Mesenchymal stem cell (in vitro differentiated cells and primary cell): ENCODE data around the gene SLC39A9.

ENCODE experiments used
- DNase-seq: peaks from one replicate; pipeline ENCODE4 v3.0.0-alpha.2; 2013
- H2AFZ ChIP-seq: one replicate; pipeline ENCODE4 v1.6.1; 2013; ENCODE audit warnings: low read depth, mild to moderate bottlenecking, control low read depth, inconsistent platforms, low read length, moderate library complexity
- H2AK5ac ChIP-seq: 2 replicates; pipeline ENCODE4 v1.6.1; 2013; ENCODE audit warnings: low read length, moderate library complexity, mild to moderate bottlenecking, inconsistent platforms; ENCODE audit not compliant: severe bottlenecking
- H2BK120ac ChIP-seq: one replicate; pipeline ENCODE4 v1.6.1; 2013; ENCODE audit warnings: low read depth, mild to moderate bottlenecking, inconsistent platforms, low read length, moderate library complexity
- H2BK12ac ChIP-seq, 2 experiments: one replicate each; pipeline ENCODE4 v1.6.1; 2013; ENCODE audit warnings: inconsistent platforms in 2 of 2, low read length in 2 of 2, mild to moderate bottlenecking in 2 of 2, moderate library complexity in 2 of 2, control low read depth in 1 of 2
- H2BK15ac ChIP-seq: one replicate; pipeline ENCODE4 v1.6.1; 2013; ENCODE audit warnings: mild to moderate bottlenecking, low read depth, inconsistent platforms; ENCODE audit not compliant: poor library complexity, severe bottlenecking
- H2BK5ac ChIP-seq: 2 replicates; pipeline ENCODE4 v1.6.1; 2013; ENCODE audit warnings: low read depth, mild to moderate bottlenecking, low read length, control low read depth, inconsistent platforms; ENCODE audit not compliant: poor library complexity, severe bottlenecking
- H3K14ac ChIP-seq, 2 experiments: one replicate each; pipeline ENCODE4 v1.6.1; 2013; ENCODE audit warnings: inconsistent platforms in 2 of 2, low read length in 2 of 2, control low read depth in 1 of 2, mild to moderate bottlenecking in 1 of 2, moderate library complexity in 1 of 2
- H3K18ac ChIP-seq, 2 experiments: one replicate each; pipeline ENCODE4 v1.6.1; 2013; ENCODE audit warnings: inconsistent platforms in 2 of 2, low read length in 2 of 2, control low read depth in 1 of 2, low read depth in 1 of 2, mild to moderate bottlenecking in 1 of 2
- H3K23ac ChIP-seq, 2 experiments: one replicate each; pipeline ENCODE4 v1.6.1; 2013; ENCODE audit warnings: inconsistent platforms in 2 of 2, low read length in 2 of 2, mild to moderate bottlenecking in 2 of 2, moderate library complexity in 2 of 2, control low read depth in 1 of 2
- H3K27ac ChIP-seq: 2 replicates; pipeline ENCODE4 v1.5.1; 2013; ENCODE audit warnings: mild to moderate bottlenecking, moderate library complexity, low read length, control low read depth, inconsistent platforms; ENCODE audit not compliant: poor library complexity, severe bottlenecking
- H3K27me3 ChIP-seq, 2 experiments: 2 replicates each; pipeline versions ENCODE4 v1.6.1 to v1.7.0; 2013; ENCODE audit warnings: low read length in 2 of 2, mild to moderate bottlenecking in 2 of 2, moderate library complexity in 2 of 2, control low read depth in 1 of 2, inconsistent platforms in 1 of 2; ENCODE audit not compliant: control insufficient read depth in 1 of 2, insufficient read depth in 1 of 2
- H3K36me3 ChIP-seq, 2 experiments: 2 replicates each; pipeline versions ENCODE4 v1.6.1 to v1.7.0; 2013; ENCODE audit warnings: low read length in 2 of 2, control low read depth in 1 of 2, inconsistent platforms in 1 of 2, low read depth in 1 of 2, mild to moderate bottlenecking in 1 of 2; ENCODE audit not compliant: insufficient read depth in 2 of 2, control insufficient read depth in 1 of 2
- H3K4ac ChIP-seq, 2 experiments: one replicate each; pipeline ENCODE4 v1.6.1; 2013; ENCODE audit warnings: inconsistent platforms in 2 of 2, low read length in 2 of 2, mild to moderate bottlenecking in 2 of 2, moderate library complexity in 2 of 2, control low read depth in 1 of 2, low read depth in 1 of 2
- H3K4me1 ChIP-seq: 2 replicates; pipeline ENCODE4 v1.6.1; 2013; ENCODE audit warnings: low read depth, low read length, control low read depth; ENCODE audit not compliant: control insufficient read depth, insufficient read depth
- H3K4me2 ChIP-seq: 2 replicates; pipeline ENCODE4 v1.6.1; 2013; ENCODE audit warnings: low read length, mild to moderate bottlenecking, inconsistent platforms; ENCODE audit not compliant: poor library complexity, severe bottlenecking
- H3K4me3 ChIP-seq, 2 experiments: 2 replicates each; pipeline versions ENCODE4 v1.5.1 to v1.7.0; 2013; ENCODE audit warnings: low read length in 2 of 2, mild to moderate bottlenecking in 2 of 2, control low read depth in 1 of 2, low read depth in 1 of 2; ENCODE audit not compliant: insufficient read depth in 1 of 2
- H3K79me1 ChIP-seq: replicated peaks from 2 replicates; pipeline ENCODE4 v1.6.1; 2013; ENCODE audit warnings: mild to moderate bottlenecking, control low read depth, low read length, inconsistent platforms; ENCODE audit not compliant: poor library complexity, severe bottlenecking
- H3K9ac ChIP-seq: 2 replicates; pipeline ENCODE4 v1.7.0; 2013; ENCODE audit warnings: mild to moderate bottlenecking, low read length, moderate library complexity
- H3K9me3 ChIP-seq: 2 replicates; pipeline ENCODE4 v1.7.0; 2013; ENCODE audit warnings: mild to moderate bottlenecking, low read length; ENCODE audit not compliant: control insufficient read depth
- H4K8ac ChIP-seq: one replicate; pipeline ENCODE4 v1.6.1; 2013; ENCODE audit warnings: inconsistent platforms, mild to moderate bottlenecking, low read length, moderate library complexity
- H4K91ac ChIP-seq: one replicate; pipeline ENCODE4 v1.6.1; 2013; ENCODE audit warnings: mild to moderate bottlenecking, low read length, inconsistent platforms
- WGBS: methylation state at CpG from one replicate; pipeline ENCODE4 v1.1.7; 2013; ENCODE audit warnings: mixed read lengths; 5-methylcytosine and 5-hydroxymethylcytosine counted together

The SLC39A9 gene

GRCh38 chr14:69432364-69432763 is 33.9 kb downstream of the SLC39A9 start:
- H4K8ac ChIP-seq, result no peak overlapping the region
- no peak overlapping the region for H3K4me3 ChIP-seq
- H3K4me2 ChIP-seq, result no peak overlapping the region
- no peak overlapping the region for H2BK12ac ChIP-seq
- H2BK120ac ChIP-seq, result no peak overlapping the region
- H3K79me1 ChIP-seq, result peaks cover 26% of the 10 kb centered on the region
- H4K91ac ChIP-seq, result no peak overlapping the region
- H3K4me1 ChIP-seq, result no peaks in the 10 kb centered on the region
- no peaks in the 10 kb centered on the region for H3K27me3 ChIP-seq
- no peak overlapping the region for H3K9ac ChIP-seq
- no peak overlapping the region for H2BK15ac ChIP-seq
- H2AK5ac ChIP-seq, result no peak overlapping the region
- no peak overlapping the region for H2BK5ac ChIP-seq
- peak; percentile 30 for DNase-seq
- no peak overlapping the region for H3K23ac ChIP-seq
- peaks cover 2 to 19% of the 10 kb centered on the region in 2 experiments for H3K36me3 ChIP-seq
- H3K9me3 ChIP-seq, result no peaks in the 10 kb centered on the region
- H3K27ac ChIP-seq, result no peak overlapping the region
- H3K4ac ChIP-seq, result no peak overlapping the region
- no peak overlapping the region for H3K14ac ChIP-seq
- 57% methylated on average over 2 of the region's 2 CpGs for WGBS
- no peak overlapping the region for H2AFZ ChIP-seq
- H3K18ac ChIP-seq, result no peak overlapping the region

DNA sequence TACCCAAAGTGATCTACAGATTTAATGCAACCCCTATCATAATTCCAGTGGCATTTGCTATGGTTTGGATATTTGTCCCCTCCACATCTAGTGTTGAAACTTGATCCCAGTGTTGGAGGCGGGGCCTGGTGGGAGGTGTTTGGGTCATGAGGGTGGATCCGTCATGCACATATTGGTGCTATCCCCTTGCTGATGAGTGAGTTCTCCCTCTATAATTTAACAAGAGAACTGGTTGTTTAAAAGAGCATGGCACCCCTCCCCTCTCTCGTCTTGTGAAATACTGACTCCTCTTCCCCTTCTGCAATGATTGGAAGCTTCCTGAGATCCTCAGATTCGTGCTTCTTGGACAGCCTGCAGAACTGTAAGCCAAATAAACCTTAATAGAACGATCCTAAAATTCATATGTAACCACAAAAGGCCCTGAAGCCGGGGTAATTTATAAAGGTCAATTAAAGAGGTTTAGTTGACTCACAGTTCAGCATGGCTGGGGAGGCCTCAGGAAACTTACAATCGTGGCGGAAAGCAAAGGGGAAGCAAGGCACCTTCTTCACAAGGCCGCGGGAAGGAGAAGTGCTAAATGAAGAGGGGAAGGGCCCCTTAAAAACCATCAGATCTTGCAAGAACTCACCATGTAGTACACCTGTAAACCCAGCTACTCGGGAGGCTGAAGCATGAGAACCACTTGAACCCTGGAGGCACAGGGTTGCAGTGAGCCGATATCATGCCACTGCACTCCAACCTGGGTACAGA is 41.2 kb downstream of the SLC39A9 start:
- no peak overlapping the region for H3K27ac ChIP-seq
- H2BK15ac ChIP-seq, result no peak overlapping the region
- no peaks in the 10 kb centered on the region for H3K9me3 ChIP-seq
- H2AFZ ChIP-seq, result no peak overlapping the region
- H3K4me1 ChIP-seq, result peaks cover 5% of the 10 kb centered on the region
- DNase-seq, result no peak
- H3K14ac ChIP-seq, result no peak overlapping the region
- H3K4me2 ChIP-seq, result no peak overlapping the region
- peak overlapping the region; percentile 37 for H4K8ac ChIP-seq
- H3K23ac ChIP-seq, result peak overlapping the region in 1 of 2 experiments; percentile 50
- no peak overlapping the region for H3K18ac ChIP-seq
- 98% methylated on average over 11 of the region's 12 CpGs for WGBS
- H2AK5ac ChIP-seq, result no peak overlapping the region
- H3K4ac ChIP-seq, result no peak overlapping the region
- H3K4me3 ChIP-seq, result no peak overlapping the region
- H2BK120ac ChIP-seq, result no peak overlapping the region
- H3K79me1 ChIP-seq, result peaks cover 41% of the 10 kb centered on the region
- no peak overlapping the region for H2BK12ac ChIP-seq
- H3K9ac ChIP-seq, result no peak overlapping the region
- no peak overlapping the region for H2BK5ac ChIP-seq
- no peaks in the 10 kb centered on the region for H3K27me3 ChIP-seq
- H4K91ac ChIP-seq, result no peak overlapping the region
- peaks cover 15 to 23% of the 10 kb centered on the region in 2 experiments for H3K36me3 ChIP-seq

DNA sequence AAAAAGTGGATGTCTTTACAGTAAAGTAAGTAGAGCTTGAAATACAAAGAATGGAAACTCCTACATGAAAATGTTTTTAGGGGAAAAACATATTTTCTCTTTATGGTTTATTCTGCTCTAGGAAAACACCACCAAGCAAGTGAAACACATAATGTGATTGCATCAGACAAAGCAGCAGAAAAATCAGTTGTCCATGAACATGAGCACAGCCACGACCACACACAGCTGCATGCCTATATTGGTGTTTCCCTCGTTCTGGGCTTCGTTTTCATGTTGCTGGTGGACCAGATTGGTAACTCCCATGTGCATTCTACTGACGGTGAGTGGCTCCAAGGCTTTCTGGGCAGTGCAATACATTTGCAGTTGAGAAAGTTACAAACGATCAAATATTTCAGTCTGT is 43.5 kb downstream of the SLC39A9 start:
- no peak overlapping the region for H3K14ac ChIP-seq
- no peak overlapping the region for H3K4me2 ChIP-seq
- no peak overlapping the region for H2BK120ac ChIP-seq
- peaks cover 5% of the 10 kb centered on the region for H3K4me1 ChIP-seq
- no peak overlapping the region for H3K4ac ChIP-seq
- no peak overlapping the region for H3K4me3 ChIP-seq
- H3K9ac ChIP-seq, result no peak overlapping the region
- H4K8ac ChIP-seq, result no peak overlapping the region
- no peak overlapping the region for H4K91ac ChIP-seq
- H2AFZ ChIP-seq, result no peak overlapping the region
- no peak overlapping the region for H2BK12ac ChIP-seq
- no peaks in the 10 kb centered on the region for H3K27me3 ChIP-seq
- no peak for DNase-seq
- H2AK5ac ChIP-seq, result no peak overlapping the region
- H3K27ac ChIP-seq, result no peak overlapping the region
- H3K9me3 ChIP-seq, result no peaks in the 10 kb centered on the region
- H3K36me3 ChIP-seq, result peaks cover 15 to 31% of the 10 kb centered on the region in 2 experiments
- no peak overlapping the region for H3K23ac ChIP-seq
- H2BK15ac ChIP-seq, result no peak overlapping the region
- 95% methylated on average over 5 of the region's 5 CpGs for WGBS
- H2BK5ac ChIP-seq, result no peak overlapping the region
- peaks cover 40% of the 10 kb centered on the region for H3K79me1 ChIP-seq
- H3K18ac ChIP-seq, result no peak overlapping the region

DNA sequence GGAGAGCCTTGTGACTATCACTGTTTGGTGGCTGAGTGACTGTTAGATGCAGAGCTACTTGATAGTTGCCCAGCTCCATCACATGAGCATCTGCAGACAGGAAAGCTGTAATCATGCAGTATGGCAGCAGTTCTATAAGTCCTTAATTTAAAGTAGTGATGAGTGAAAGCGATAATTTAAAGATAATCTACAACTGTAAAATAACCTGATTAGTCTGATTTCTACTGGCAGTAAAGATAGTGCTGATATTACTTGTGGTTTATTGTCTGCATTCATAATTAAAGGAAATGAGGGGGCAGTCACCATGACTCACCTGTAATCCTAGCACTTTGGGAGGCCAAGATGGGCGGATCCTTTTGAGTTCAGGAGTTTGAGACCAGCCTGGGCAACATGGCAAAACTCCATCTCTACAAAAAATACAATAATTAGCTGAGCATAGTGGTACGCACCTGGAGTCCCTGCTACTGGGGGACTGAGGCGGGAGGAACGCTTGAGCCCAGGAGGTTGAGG is 44.9 kb downstream of the SLC39A9 start:
- Histone ChIP-seq H2BK120ac (no peak overlapping the region), H2BK15ac (no peak overlapping the region), H4K8ac (no peak overlapping the region), H2BK5ac (no peak overlapping the region), H3K27me3 (no peaks in the 10 kb centered on the region), H2AK5ac (no peak overlapping the region), H2BK12ac (no peak overlapping the region), H3K14ac (no peak overlapping the region), H3K4me2 (no peak overlapping the region), H3K18ac (no peak overlapping the region), H3K9me3 (no peaks in the 10 kb centered on the region), H3K36me3 (peaks cover 18 to 31% of the 10 kb centered on the region in 2 experiments), H4K91ac (no peak overlapping the region), H2AFZ (no peak overlapping the region), H3K9ac (no peak overlapping the region), H3K79me1 (peaks cover 43% of the 10 kb centered on the region), H3K23ac (no peak overlapping the region), H3K27ac (no peak overlapping the region), H3K4ac (no peak overlapping the region), H3K4me1 (peaks cover 5% of the 10 kb centered on the region), H3K4me3 (no peak overlapping the region)
- no peak for DNase-seq
- WGBS, result 98% methylated on average over 5 of the region's 5 CpGs
